WI38 (cell line): ENCODE results near the gene ST8SIA2.

Source experiments
- H3K4me3 ChIP-seq: 2 replicates; pipeline ENCODE4 v1.5.1; 2011; ENCODE audit warnings: low read depth, mild to moderate bottlenecking, control low read depth, low read length
- TF ChIP-seq, protein P1 (sequence below): IDR thresholded peaks from 2 replicates; pipeline ENCODE4 v1.5.1; 2012; ENCODE audit warnings: low read depth, mild to moderate bottlenecking, control low read depth, low read length

Gene ST8SIA2

DNA sequence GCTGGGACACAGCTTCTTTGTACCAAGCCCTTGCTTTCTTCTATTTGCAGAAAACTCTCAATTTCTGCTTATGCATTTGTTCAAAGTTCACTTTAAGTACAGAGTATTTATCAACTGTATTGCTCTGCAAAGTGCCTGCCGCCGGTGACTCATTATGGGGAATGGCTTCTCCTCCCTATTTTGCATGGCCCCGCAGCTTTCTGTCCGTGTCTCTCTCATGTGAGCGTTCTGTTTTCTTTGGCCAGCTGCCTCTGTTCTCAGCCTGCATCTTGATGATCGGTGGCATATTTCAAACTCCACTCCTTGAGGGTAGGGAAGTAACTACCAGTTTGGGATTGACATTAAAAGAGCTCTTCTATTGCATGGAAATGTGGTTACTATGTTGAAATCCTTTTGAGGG, 28.6 kb upstream of the ST8SIA2 start:
- H3K4me3 ChIP-seq, result no peak overlapping the region

DNA sequence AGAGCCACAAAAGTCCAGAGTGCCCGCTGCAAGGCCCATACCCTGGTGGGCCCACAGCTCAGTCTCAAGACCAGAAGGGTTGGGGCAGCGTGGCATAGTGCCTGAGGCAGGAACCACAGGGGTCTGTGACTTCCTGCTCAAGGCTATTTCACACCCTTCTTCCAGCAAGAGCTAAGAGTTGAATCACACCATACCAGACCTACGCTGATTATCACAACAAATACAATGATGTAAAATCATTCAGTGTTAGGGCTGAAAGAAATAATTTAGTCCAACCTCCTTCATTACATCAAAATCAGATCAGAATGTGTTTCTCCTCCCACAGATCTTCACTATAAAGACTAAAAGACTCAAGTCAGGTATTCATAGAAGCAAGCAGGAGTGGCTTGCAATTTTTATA, 27.8 kb upstream of the ST8SIA2 start:
- no peak overlapping the region for H3K4me3 ChIP-seq
- TF ChIP-seq, protein P1, sequence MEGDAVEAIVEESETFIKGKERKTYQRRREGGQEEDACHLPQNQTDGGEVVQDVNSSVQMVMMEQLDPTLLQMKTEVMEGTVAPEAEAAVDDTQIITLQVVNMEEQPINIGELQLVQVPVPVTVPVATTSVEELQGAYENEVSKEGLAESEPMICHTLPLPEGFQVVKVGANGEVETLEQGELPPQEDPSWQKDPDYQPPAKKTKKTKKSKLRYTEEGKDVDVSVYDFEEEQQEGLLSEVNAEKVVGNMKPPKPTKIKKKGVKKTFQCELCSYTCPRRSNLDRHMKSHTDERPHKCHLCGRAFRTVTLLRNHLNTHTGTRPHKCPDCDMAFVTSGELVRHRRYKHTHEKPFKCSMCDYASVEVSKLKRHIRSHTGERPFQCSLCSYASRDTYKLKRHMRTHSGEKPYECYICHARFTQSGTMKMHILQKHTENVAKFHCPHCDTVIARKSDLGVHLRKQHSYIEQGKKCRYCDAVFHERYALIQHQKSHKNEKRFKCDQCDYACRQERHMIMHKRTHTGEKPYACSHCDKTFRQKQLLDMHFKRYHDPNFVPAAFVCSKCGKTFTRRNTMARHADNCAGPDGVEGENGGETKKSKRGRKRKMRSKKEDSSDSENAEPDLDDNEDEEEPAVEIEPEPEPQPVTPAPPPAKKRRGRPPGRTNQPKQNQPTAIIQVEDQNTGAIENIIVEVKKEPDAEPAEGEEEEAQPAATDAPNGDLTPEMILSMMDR, result no peak

More for the DNA sequence above, 28.6 kb upstream of the ST8SIA2 start:
- TF ChIP-seq, protein P1, result no peak

DNA sequence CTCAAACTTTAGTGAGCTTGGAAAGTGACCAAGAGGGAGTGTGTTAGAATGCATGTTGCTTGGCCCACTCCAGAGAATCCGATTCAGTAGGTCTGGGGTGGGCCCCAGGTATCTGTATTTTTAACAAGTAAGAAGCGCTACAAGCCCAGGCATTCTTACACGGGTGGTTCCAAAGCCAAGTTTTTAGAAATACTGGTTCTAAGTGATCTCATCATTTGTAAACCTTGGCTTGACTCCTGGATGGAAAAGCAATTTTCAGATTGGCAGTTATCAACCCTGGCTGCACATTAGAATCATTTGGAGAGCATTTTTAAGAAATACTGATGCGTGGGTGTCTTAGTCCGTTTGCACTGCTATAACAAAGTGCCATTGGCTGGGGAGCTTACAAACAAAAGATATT, 27.3 kb upstream of the ST8SIA2 start:
- H3K4me3 ChIP-seq, result no peak overlapping the region
- TF ChIP-seq, protein P1, result no peak

DNA sequence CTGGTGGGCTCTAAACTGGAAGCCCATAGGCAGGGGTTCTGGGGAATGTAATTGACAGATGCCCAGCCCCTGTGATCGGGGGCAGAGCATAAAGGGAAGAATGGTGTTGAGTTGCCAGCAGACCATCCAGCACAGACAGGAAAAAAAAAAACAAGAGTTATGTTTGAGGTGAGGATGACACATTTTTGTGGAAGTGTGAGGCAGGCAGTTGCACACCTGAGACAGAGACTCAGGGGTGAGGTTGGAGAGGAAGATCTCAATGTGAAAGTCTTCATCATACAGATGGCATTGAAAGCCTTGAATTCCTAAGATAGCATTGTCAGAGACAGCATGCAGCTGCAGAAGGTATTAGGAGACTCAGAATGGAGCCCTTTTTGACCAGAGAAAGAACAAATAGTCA, 18.6 kb upstream of the ST8SIA2 start:
- TF ChIP-seq, protein P1, result no peak
- H3K4me3 ChIP-seq, result no peak overlapping the region

DNA sequence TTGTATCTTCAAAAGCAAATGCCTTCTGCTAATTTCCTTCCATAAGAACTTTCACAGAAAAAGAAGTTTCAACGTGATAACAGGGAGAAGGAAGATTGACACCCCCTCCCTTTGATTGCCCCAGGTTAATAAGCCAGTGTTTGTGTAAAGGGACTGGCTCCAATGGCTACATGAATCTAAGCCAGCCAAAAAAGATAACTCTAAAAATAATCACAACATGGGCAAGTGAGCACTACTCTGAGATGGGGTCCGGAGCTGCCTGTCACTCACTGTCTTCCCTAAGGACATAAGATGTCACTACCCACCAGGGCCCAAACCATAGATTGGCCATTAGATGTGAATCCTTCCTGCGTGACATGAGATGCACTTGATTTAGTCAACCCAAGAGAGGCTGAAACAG, 17.6 kb upstream of the ST8SIA2 start:
- no peak overlapping the region for H3K4me3 ChIP-seq
- TF ChIP-seq, protein P1, result no peak

DNA sequence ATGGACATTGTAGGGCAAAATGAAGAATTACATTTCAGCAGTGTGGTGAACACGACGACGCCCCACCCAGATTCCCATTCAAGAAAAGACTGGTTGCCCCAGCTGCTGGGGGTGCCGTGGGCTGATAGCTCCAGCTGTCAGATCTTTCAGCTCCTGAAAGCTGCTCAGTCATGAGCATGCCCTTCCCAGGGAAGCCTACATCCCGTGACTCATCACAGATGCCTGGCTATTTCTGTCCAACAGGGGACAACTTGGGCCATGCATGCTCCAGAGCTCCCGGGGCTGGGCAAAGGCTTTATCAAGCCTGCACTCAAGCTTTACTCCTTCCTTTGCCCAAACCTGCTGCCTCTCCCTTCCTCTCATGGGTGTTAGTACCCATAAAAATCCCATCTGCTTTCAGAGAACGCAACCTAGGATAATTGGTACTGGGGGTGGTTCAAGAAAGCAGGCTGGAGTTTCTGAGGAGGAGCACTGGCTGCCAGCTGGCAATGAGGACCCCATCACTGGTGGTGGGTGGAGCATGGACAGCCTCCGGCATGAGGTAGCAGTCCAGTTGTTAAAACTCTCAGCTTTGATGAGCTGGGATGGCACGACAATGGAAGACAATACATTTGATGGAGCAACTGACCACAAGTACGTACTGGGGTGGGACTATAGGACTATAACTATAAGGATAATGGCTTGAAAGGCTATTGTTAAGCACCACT, 16.4 kb upstream of the ST8SIA2 start:
- TF ChIP-seq, protein P1, result no peak
- no peak overlapping the region for H3K4me3 ChIP-seq

DNA sequence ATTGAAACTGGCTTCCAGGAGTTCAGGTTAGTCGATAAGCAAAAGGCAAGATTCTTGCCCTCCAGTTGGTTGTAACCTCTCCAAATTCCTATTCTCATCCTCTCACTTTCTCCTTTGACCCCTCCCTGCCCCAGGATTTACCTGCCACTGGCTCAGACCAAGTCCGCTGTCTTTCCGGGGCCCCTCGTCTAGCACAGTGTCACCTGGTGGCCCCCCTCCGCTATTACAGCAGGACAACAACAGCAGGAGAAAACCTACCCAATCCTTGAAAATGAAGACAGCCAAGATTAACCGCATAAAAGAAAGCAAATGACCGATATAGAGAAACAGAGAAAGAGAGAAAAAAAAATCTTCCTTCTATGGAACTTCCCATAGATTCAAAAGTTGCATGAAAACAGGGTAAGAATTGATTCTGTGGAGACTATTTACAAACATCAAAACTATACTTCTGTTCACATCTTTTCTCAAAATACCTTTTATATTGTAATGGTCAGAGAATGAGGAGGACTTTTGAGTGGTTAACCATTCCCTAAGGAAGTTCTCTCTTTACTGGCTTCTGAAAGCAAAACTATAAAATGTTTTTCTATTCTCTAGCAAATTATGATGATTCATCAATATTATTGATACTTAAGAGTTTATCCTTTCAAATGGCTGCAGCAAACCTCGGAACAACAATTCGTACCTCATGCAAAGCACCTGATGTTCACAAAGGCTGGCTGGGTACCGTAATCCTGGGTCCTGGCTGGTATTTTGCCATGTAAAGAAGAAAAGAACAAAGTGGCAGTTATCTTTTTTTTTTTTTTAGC, 10.0 kb upstream of the ST8SIA2 start:
- H3K4me3 ChIP-seq, result no peak overlapping the region
- TF ChIP-seq, protein P1, result peak; percentile 47
